Esophagus muscularis mucosa (tissue), 3 donors: Measurements from ENCODE around the gene COL5A1.

Source experiments
- POLR2A ChIP-seq: fragments of 450-650 bp; IDR thresholded peaks from one replicate; pipeline ENCODE4 v1.6.1; 2017; ENCODE audit warnings: antibody characterized with exemption, moderate library complexity, mild to moderate bottlenecking, low read depth
- POLR2AphosphoS5 ChIP-seq, 2 donors: sonication (generic); formaldehyde crosslinking; IDR thresholded peaks; one replicate each; pipeline ENCODE4 v1.6.1; 2017; ENCODE audit warnings: antibody characterized with exemption in 2 of 2
- TF ChIP-seq, protein P1 (sequence below), 3 experiments: fragments of 200-600 bp in 2 of 3; fragments of 450-650 bp in 1 of 3; sonication (generic) in 2 of 3; IDR thresholded peaks; one replicate each; pipeline ENCODE4 v1.5.1; 2017 to 2019; ENCODE audit warnings: antibody characterized with exemption in 3 of 3, mild to moderate bottlenecking in 2 of 3, moderate library complexity in 1 of 3

DNA sequence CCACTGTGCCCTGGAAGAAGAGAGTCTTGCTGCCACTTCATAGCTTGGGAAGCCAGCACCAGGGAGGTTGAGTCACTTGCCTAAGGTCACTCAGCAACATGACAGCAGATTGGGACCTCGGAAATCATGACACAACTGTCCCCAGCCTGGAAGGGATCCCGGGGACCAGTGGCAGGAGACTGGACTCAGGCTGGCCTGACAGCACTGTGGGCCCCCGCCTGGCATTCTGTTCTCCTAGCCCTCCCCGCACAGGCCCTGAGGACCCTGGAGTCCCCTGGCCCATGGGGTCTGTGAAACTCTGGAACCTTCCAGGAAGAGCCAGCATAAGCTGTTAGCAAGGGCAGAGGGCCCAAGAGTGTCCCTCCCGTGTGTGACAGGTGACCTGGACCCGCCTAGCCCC lies 64.9 kb downstream of the COL5A1 start:
- TF ChIP-seq POLR2AphosphoS5 (IDR thresholded peaks at IDR 0.05) (no peak), POLR2A (no peak)
- TF ChIP-seq, protein P1, sequence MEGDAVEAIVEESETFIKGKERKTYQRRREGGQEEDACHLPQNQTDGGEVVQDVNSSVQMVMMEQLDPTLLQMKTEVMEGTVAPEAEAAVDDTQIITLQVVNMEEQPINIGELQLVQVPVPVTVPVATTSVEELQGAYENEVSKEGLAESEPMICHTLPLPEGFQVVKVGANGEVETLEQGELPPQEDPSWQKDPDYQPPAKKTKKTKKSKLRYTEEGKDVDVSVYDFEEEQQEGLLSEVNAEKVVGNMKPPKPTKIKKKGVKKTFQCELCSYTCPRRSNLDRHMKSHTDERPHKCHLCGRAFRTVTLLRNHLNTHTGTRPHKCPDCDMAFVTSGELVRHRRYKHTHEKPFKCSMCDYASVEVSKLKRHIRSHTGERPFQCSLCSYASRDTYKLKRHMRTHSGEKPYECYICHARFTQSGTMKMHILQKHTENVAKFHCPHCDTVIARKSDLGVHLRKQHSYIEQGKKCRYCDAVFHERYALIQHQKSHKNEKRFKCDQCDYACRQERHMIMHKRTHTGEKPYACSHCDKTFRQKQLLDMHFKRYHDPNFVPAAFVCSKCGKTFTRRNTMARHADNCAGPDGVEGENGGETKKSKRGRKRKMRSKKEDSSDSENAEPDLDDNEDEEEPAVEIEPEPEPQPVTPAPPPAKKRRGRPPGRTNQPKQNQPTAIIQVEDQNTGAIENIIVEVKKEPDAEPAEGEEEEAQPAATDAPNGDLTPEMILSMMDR (IDR thresholded peaks at IDR 0.05) = no peak
